HG03095 (cell line): Measurements from ENCODE around the gene VWA3A.
"Not testable (repeated sequence)": the region's sequence is repeated elsewhere in the genome, so short reads cannot be mapped to it uniquely, and the experiment has no call there.

Source experiments
- ATAC-seq: cut with Tn5 transposase; IDR thresholded peaks from one replicate; pipeline ENCODE4 v1.9.1; 2021; ENCODE audit warnings: moderate library complexity; ENCODE audit not compliant: unreplicated experiment

Gene VWA3A

GRCh38 chr16:22195695-22196558, 103.6 kb downstream of the VWA3A start:
- no peak for ATAC-seq

GRCh38 chr16:22196559-22197168, 104.3 kb downstream of the VWA3A start:
- ATAC-seq = not testable (repeated sequence)

GRCh38 chr16:22198547-22199293, 106.4 kb downstream of the VWA3A start:
- ATAC-seq = no peak

DNA sequence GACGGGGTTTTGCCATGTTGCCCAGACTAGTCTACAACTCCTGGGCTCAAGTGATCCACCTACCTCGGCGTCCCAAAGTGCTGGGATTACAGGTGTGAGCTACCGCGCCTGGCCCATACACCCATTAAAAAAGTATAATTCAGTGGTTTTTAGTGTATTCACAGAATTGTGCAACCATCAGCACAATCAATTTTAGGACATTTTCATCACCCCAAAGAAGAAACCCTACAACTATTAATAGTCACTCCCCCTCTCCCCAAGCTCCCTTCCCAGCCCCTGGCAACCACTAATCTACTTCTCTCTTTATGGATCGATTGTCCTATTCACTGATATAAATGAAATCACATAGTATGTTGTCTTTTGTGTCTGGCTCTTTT, 109.9 kb downstream of the VWA3A start:
- ATAC-seq = no peak

DNA sequence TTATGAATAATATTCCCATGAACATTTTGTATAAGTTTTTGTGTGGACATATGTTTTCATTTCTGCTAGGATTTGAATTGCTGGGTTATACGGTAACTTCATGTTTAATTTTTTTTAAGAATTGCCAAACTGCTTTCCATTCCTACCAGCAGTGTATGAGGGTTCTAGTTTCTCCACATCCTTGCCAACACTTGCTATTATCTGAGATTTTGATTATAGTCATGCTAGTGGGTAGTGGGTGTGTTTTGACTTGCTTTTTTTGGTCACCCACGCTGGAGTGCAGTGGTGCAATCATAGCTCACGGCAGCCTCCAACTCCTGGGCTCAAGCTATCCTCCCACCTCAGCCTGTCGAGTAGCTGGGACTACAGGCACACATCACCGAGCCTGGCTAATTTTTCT, 110.8 kb downstream of the VWA3A start:
- no peak for ATAC-seq

DNA sequence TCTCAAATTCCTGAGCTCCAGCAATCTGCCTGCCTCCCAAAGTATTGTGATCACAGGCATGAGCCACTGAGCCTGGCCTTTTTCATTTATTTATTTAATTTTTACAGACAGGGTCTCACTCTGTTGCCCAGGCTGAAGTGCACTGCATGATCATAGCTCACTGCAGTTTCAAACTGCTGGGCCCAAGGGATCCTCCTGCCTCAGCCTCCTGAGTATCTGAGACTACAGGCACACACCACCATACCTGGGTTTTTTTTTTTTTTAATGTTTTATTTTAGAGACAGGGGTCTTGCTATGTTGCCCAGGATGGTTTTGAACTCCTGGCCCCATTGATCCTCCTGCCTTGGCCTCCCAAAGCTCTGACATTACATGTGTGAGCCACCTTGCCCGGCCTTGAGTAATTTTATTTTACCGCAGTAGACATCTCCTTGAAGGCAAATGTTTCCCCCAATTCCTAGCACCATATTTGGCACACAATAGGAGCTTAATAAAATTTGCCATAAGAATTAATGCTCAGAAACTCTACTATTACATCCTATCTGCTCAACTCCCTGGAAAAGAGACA, 111.8 kb downstream of the VWA3A start:
- no peak for ATAC-seq

GRCh38 chr16:22205577-22206012, 113.3 kb downstream of the VWA3A start:
- ATAC-seq = no peak

GRCh38 chr16:22206013-22206841, 113.9 kb downstream of the VWA3A start, which contains the start of gene EEF2K:
EEF2K (plus strand) TSS chr16:22206278; CDS start chr16:22225730, 19,452 bp downstream.
- ATAC-seq = peak; percentile 63
